Nucleus accumbens (tissue), 56 donors: Measurements from ENCODE around the gene CAB39L.
A peak's percentile ranks its signal among the peaks of the same experiment; 100 is the strongest.

Experiments used
- DNase-seq, 56 donors: peaks; one replicate each; lab custom pipeline; 2025; lab: John Stamatoyannopoulos, UW

Gene CAB39L

GRCh38 chr13:49403996-49404702, 39.7 kb downstream of the CAB39L start:
- no peak for DNase-seq

GRCh38 chr13:49400755-49401659, 42.9 kb downstream of the CAB39L start:
- peak in 9 of 56 donors; percentile 2 to 30 (median 9) for DNase-seq

GRCh38 chr13:49399801-49400472, 43.9 kb downstream of the CAB39L start:
- no peak for DNase-seq

GRCh38 chr13:49395878-49396380, 47.9 kb downstream of the CAB39L start:
- no peak for DNase-seq

GRCh38 chr13:49395451-49395865, 48.4 kb downstream of the CAB39L start:
- no peak for DNase-seq

DNA sequence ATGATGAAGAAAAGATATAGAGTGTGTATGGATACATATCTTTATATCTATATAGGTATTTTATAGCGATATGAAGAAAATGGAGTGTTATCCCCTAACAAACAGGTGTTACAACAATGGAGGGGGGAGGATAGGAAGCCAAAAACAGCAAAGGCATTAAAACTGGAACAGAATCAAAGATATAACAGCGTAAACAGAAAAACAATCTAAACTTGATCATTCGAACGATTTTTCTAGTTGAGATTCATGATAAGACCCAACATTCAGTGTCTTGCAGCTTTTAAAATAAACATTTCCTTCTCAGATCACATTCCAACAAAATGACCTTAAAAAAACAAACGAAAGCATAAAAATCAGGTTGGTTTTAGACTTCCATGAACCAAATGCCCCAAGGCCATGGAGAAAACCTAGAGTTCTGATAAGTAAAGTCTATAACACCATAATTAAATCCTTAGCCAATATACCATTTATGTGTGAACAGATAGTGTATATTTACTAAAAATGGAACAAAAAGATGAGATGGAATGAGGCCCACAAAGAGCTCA, 55.7 kb downstream of the CAB39L start:
- no peak for DNase-seq

DNA sequence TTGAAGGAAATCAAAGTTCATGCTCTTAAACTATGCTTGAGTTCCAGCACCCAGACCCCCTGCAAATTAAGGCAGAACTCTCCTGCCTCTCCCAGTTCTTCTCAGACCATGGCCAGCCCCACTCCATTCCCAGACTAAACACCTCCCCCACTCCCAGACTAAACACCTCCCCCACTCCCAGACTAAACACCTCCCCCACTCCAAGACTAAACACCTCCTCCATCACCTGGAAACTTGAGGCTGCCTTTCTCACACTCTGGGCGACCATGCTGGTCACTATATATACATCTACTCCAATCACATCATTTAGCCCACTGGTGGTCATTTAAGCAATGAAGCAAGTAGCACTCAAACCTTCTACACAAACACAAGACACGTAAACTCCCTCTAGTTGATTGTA, 57.2 kb downstream of the CAB39L start:
- no peak for DNase-seq

- no peak for DNase-seq
These were observed 67.7 kb downstream of the CAB39L start for GRCh38 chr13:49376121-49376520.

GRCh38 chr13:49374585-49375290, 69.1 kb downstream of the CAB39L start:
- no peak for DNase-seq

GRCh38 chr13:49373716-49374115, 70.1 kb downstream of the CAB39L start:
- DNase-seq = no peak

- no peak for DNase-seq
These were observed 71.8 kb downstream of the CAB39L start for GRCh38 chr13:49371943-49372613.

DNA sequence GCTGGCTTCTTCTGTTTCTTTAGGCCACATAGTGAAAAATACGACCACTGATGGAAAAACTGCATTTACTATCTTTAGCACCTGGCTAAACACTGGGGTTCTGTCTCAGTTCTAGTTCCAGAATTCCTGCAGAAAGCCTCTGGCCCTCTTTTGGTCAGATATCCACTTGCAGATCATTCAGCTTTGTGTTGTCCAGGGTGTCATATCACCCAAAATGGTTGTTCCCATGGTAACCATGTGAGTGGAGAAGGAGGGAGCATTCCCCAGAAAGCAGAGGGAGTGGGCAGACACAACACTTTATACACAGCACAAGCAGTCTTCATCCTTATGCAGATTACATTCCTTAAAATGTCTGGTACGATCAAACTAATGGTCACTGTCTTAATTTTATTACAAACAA, 73.5 kb downstream of the CAB39L start:
- no peak for DNase-seq

DNA sequence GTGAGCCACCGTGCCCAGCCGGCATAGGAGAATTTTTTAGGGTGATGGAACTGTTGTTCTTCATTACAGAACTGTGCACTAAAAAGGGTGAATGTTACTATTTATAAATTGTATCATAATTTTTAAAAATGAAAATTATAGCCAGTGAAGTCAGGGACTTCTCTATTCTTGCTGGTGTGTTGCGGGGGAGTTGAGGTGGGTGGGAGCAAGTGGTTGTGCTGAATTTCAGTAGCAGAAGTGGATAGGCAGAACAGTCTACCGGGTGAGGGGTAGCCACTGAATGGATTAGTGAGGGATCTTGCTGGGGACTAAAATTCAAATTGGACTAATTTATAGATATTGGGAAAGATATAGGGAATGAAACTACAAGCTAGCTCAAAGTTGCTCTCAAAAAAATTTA, 74.0 kb downstream of the CAB39L start:
- DNase-seq = no peak

GRCh38 chr13:49368688-49369087, 75.2 kb downstream of the CAB39L start:
- no peak for DNase-seq

GRCh38 chr13:49367640-49368422, 76.0 kb downstream of the CAB39L start:
- no peak for DNase-seq

GRCh38 chr13:49366841-49367240, 77.0 kb downstream of the CAB39L start:
- DNase-seq = no peak

GRCh38 chr13:49357694-49358093, 86.2 kb downstream of the CAB39L start:
- no peak for DNase-seq

- no peak for DNase-seq
These were observed 87.6 kb downstream of the CAB39L start for GRCh38 chr13:49356223-49356622.

GRCh38 chr13:49354719-49355118, 89.1 kb downstream of the CAB39L start:
- DNase-seq = no peak
